Testis (tissue), 3 donors: Measurements from ENCODE around the gene ADARB1. TPM values are rescaled to one million over a fixed set of nuclear protein-coding genes. Genes with fewer than 3 reads are reported as not detected.

Source experiments
- DNase-seq: peaks from one replicate; pipeline ENCODE4 v3.0.0-alpha.2; 2019
- H3K27ac ChIP-seq, 2 donors: fragments of 200-600 bp; sonication (generic); one replicate each; pipeline ENCODE4 v1.5.1; 2019
- H3K27me3 ChIP-seq: fragments of 200-600 bp; sonication (generic); one replicate; pipeline ENCODE4 v1.5.1; 2019
- H3K36me3 ChIP-seq: fragments of 200-600 bp; sonication (generic); one replicate; pipeline ENCODE4 v1.5.1; 2017; ENCODE audit warnings: low read depth; ENCODE audit errors: missing control alignments
- H3K4me1 ChIP-seq: fragments of 200-600 bp; sonication (generic); one replicate; pipeline ENCODE4 v1.5.1; 2019
- H3K4me3 ChIP-seq, 2 donors: fragments of 200-600 bp; sonication (generic); one replicate each; pipeline ENCODE4 v1.5.1; 2017 to 2019
- H3K9me3 ChIP-seq: fragments of 200-600 bp; sonication (generic); one replicate; pipeline ENCODE4 v1.5.1; 2017
- POLR2A ChIP-seq: fragments of 450-650 bp; IDR thresholded peaks from one replicate; pipeline ENCODE4 v1.6.1; 2017; ENCODE audit warnings: antibody characterized with exemption, mild to moderate bottlenecking, moderate library complexity
- WGBS, 2 donors: methylation state at CpG; one replicate each; pipeline ENCODE4 v1.1.5; 2018; 5-methylcytosine and 5-hydroxymethylcytosine counted together
- intact Hi-C: fragments of 100-400 bp; cut with DNase I; formaldehyde crosslinking; loops from one replicate; pipeline ENCODE4 v1.15.1; 2023; ENCODE audit warnings: low total_unique reads
- polyA plus RNA-seq: library from polyadenylated mRNA; stranded (reverse); fragments of 350-450 nt; fragmentation: Illumina TruSeq; extraction: RNeasy Lipid Tissue Mini Kit (QIAGEN cat#74804); gene quantifications from one replicate; pipeline ENCODE4 v1.2.3, GENCODE V29; 2014; ENCODE audit warnings: low read depth, low replicate concordance; ENCODE audit not compliant: insufficient read depth
- total RNA-seq, 2 donors: library from RNA; depleted of rRNA; stranded (reverse); fragments of >200 nt; gene quantifications; one replicate each; pipeline ENCODE4 v1.2.3, GENCODE V29; 2016
- TF ChIP-seq, protein P1 (sequence below), 3 experiments: fragments of 450-650 bp in 2 of 3; fragments of 200-600 bp in 1 of 3; sonication (generic) in 1 of 3; IDR thresholded peaks; one replicate each; pipeline ENCODE4 v1.5.1; 2016 to 2019; ENCODE audit warnings: antibody characterized with exemption in 3 of 3, mild to moderate bottlenecking in 2 of 3, moderate library complexity in 1 of 3

ADARB1 gene
- total and polyA plus RNA-seq, 3 donors from 2014 or later: 17.6 to 23.0 (median 17.6) TPM

DNA sequence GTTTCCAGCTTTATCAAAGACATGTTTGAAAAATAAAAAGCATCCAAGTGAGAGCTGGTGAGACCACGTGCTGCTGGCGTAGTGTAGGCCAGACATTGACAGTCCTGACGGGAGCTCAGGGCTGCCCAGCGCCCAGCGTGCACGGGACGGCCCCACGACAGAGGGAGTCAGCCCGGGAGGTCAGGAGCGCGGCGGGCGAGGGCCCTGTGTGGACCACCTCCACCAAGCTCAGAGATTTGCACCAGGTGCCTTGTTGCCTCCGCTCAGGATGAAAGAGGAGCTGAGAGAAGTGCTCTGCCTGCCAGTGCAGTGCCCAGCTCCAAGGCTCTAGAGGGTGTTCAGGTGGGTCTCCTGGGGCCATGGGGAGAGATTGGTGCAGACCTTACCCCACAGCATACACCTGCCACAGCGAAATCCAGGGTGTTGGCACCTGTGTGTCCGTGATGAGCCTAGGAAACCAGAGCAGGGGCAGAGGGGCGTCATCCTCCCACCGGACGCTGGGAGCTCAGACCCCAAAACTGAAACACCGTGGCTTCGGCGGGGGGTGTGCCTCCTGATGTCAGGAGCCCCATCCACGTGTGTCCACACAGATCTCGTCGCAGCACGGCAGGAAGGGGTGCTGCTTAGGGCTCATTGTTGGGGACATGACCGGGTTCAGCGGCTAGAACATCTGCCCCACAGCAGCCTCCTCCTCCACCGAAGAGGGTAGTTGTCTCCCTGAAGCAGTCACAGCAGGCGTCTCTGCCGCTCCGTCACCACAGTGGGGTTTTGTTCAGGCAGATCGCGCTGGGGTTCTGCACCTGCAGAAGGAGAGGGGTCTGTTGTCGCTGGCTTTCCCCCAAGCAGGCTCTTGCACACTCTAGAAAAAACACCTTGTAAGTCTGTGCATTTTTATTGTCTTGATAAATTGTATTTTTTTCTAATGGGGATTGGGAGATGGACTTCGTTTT, 149.1 kb downstream of the ADARB1 start:
- DNase-seq: no peak
- no peak for TF ChIP-seq POLR2A
- TF ChIP-seq, protein P1, sequence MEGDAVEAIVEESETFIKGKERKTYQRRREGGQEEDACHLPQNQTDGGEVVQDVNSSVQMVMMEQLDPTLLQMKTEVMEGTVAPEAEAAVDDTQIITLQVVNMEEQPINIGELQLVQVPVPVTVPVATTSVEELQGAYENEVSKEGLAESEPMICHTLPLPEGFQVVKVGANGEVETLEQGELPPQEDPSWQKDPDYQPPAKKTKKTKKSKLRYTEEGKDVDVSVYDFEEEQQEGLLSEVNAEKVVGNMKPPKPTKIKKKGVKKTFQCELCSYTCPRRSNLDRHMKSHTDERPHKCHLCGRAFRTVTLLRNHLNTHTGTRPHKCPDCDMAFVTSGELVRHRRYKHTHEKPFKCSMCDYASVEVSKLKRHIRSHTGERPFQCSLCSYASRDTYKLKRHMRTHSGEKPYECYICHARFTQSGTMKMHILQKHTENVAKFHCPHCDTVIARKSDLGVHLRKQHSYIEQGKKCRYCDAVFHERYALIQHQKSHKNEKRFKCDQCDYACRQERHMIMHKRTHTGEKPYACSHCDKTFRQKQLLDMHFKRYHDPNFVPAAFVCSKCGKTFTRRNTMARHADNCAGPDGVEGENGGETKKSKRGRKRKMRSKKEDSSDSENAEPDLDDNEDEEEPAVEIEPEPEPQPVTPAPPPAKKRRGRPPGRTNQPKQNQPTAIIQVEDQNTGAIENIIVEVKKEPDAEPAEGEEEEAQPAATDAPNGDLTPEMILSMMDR (IDR thresholded peaks at IDR 0.05): no peak
- Histone ChIP-seq H3K36me3 (no peaks in the 10 kb centered on the region), H3K4me3 (no peak overlapping the region), H3K9me3 (no peaks in the 10 kb centered on the region), H3K27me3 (no peaks in the 10 kb centered on the region), H3K4me1 (no peaks in the 10 kb centered on the region), H3K27ac (no peak overlapping the region)
- intact Hi-C loops: no loop called here
- WGBS, 2 donors: 92 to 95% methylated on average over 22 to 33 of the region's 36 CpGs

DNA sequence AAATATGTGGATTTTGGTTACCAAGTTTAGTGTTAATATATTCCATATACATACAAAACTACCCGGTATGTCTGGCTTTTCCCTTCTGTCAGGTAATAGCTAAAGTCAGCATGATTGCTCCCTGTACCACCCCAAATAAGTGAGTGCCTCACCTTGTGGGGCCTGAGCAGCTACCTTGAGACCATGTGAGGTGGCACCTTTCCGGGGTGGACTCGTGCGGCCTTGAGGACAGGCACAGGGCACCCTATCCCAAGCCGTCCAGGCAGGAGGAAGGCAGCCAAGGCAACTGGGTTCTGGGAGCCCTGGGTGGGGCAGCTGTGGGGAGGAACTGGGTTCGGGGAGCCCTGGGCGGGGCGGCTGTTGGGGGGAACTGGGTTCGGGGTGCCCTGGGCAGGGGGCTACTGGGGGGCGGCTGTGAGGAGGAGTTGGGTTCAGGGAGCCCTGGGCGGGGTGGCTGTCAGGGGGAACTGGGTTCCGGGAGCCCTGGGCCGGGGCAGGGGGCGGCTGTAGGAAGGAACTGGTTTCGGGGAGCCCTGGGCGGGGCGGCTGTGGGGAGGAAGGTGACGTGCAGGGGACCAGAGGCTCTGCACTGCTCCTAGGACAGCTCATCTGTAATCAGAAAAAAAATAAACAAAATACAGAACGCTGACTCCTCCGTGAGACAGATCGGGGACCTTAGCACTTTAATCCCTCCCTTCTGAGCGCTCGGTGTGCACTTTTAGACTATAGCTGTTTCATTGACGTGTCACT, 150.0 kb downstream of the ADARB1 start:
- Histone ChIP-seq H3K27me3 (no peaks in the 10 kb centered on the region), H3K4me1 (no peaks in the 10 kb centered on the region), H3K36me3 (no peaks in the 10 kb centered on the region), H3K9me3 (no peaks in the 10 kb centered on the region), H3K27ac (no peak overlapping the region), H3K4me3 (no peak overlapping the region)
- 88 to 89% methylated on average over 23 to 24 of the region's 24 CpGs for WGBS, 2 donors
- TF ChIP-seq POLR2A: no peak
- TF ChIP-seq, protein P1 (IDR thresholded peaks at IDR 0.05): no peak
- DNase-seq: no peak
- intact Hi-C loops: no loop called here

DNA sequence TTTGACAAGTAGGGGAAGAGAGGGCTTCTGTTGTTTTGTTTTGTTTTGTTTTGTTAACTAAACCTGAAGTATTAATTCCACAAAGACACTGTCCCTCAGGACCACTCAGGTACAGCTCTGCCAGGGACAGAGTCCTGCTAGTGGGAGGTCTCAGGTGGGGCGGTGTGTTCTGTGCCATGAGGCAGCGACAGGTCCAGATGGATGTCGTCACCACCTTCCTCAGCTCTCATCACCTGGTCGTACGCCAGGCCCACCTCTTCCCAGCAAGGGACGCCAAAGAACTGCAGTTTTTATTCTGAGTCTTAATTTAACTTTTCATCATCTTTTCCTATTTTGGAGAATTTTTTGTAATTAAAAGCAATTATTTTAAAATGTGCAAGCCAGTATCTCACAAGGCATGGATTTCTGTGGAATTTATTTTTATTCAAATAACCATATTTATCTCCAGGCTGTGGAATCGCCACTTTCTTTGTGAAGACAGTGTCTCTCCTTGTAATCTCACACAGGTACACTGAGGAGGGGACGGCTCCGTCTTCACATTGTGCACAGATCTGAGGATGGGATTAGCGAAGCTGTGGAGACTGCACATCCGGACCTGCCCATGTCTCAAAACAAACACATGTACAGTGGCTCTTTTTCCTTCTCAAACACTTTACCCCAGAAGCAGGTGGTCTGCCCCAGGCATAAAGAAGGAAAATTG, 150.8 kb downstream of the ADARB1 start:
- WGBS, 2 donors: 91 to 98% methylated on average over 11 of the region's 11 CpGs
- TF ChIP-seq, protein P1 (IDR thresholded peaks at IDR 0.05): no peak
- no peak for TF ChIP-seq POLR2A
- no peaks in the 10 kb centered on the region for H3K27me3 ChIP-seq
- intact Hi-C loops: no loop called here
- H3K36me3 ChIP-seq: no peaks in the 10 kb centered on the region
- no peak overlapping the region for H3K27ac ChIP-seq
- no peak for DNase-seq
- H3K4me3 ChIP-seq: no peak overlapping the region
- no peaks in the 10 kb centered on the region for H3K4me1 ChIP-seq
- H3K9me3 ChIP-seq: no peaks in the 10 kb centered on the region

DNA sequence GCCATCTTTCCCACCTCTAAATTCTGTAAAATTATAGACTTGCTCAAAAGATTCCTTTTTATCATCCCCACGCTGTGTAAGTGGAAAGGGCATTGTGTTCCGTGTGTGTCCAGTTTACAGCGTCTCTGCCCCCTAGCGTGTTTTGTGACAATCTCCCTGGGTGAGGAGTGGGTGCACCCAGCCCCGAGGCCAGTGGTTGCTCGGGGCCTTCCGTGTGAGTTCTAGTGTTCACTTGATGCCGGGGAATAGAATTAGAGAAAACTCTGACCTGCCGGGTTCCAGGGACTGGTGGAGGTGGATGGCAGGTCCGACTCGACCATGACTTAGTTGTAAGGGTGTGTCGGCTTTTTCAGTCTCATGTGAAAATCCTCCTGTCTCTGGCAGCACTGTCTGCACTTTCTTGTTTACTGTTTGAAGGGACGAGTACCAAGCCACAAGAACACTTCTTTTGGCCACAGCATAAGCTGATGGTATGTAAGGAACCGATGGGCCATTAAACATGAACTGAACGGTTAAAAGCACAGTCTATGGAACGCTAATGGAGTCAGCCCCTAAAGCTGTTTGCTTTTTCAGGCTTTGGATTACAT, 151.5 kb downstream of the ADARB1 start:
- TF ChIP-seq POLR2A: no peak
- TF ChIP-seq, protein P1 (IDR thresholded peaks at IDR 0.05): no peak

More for the DNA sequence above, 151.5 kb downstream of the ADARB1 start:
- Histone ChIP-seq H3K4me1 (no peaks in the 10 kb centered on the region), H3K9me3 (no peaks in the 10 kb centered on the region), H3K27ac (no peak overlapping the region), H3K36me3 (no peaks in the 10 kb centered on the region), H3K4me3 (no peak overlapping the region), H3K27me3 (no peaks in the 10 kb centered on the region)
- no peak for DNase-seq
- WGBS, 2 donors: 85 to 88% methylated on average over 11 to 16 of the region's 16 CpGs
- intact Hi-C loops: no loop called here
